Breast epithelium (tissue), 4 donors: ENCODE measurements around the gene SNTA1. TPM values are rescaled to one million over a fixed set of nuclear protein-coding genes. Genes with fewer than 3 reads are reported as not detected.

Experiments used
- DNase-seq, 2 donors: peaks; one replicate each; pipeline ENCODE4 v3.0.0-alpha.2; 2019; ENCODE audit warnings: low spot score in 2 of 2
- H3K27ac ChIP-seq, 2 donors: fragments of 200-600 bp; sonication (generic) in 1 of 2; one replicate each; pipeline ENCODE4 v1.5.1; 2016 to 2019; ENCODE audit warnings: mild to moderate bottlenecking in 1 of 2
- H3K27me3 ChIP-seq, 2 donors: fragments of 200-600 bp; sonication (generic) in 1 of 2; one replicate each; pipeline versions ENCODE4 v1.5.1 to v1.6.0; 2017 to 2019; ENCODE audit warnings: control low read depth in 1 of 2, mild to moderate bottlenecking in 1 of 2
- H3K36me3 ChIP-seq: fragments of 200-600 bp; one replicate; pipeline ENCODE4 v1.5.1; 2019
- H3K4me1 ChIP-seq, 2 donors: fragments of 200-600 bp; sonication (generic); one replicate each; pipeline ENCODE4 v1.5.1; 2016 to 2019; ENCODE audit warnings: control low read depth in 1 of 2
- H3K4me3 ChIP-seq, 3 donors: fragments of 200-600 bp; sonication (generic); 1 replicate in 2 of 3; 2 replicates in 1 of 3; pipeline ENCODE4 v1.5.1; 2016 to 2019; ENCODE audit warnings: mild to moderate bottlenecking in 3 of 3, moderate library complexity in 2 of 3
- H3K9me3 ChIP-seq, 2 donors: fragments of 200-600 bp; sonication (generic) in 1 of 2; one replicate each; pipeline ENCODE4 v1.5.1; 2016 to 2019; ENCODE audit warnings: control low read depth in 1 of 2
- POLR2A ChIP-seq: fragments of 450-650 bp; IDR thresholded peaks from one replicate; pipeline ENCODE4 v1.6.1; 2016; ENCODE audit warnings: antibody characterized with exemption, mild to moderate bottlenecking, moderate library complexity
- POLR2AphosphoS5 ChIP-seq, 3 donors: sonication (generic); formaldehyde crosslinking; IDR thresholded peaks; one replicate each; pipeline ENCODE4 v1.6.1; 2017; ENCODE audit warnings: antibody characterized with exemption in 3 of 3
- intact Hi-C: fragments of 100-400 bp; cut with DNase I; formaldehyde crosslinking; loops from one replicate; pipeline ENCODE4 v1.15.1; 2023; ENCODE audit warnings: low total_unique reads
- total RNA-seq, 3 donors: library from RNA; depleted of rRNA; stranded (reverse); fragments of >200 nt; gene quantifications; one replicate each; pipeline ENCODE4 v1.1.0, GENCODE V29; 2016
- TF ChIP-seq, protein P1 (sequence below), 3 donors: fragments of 450-650 bp; IDR thresholded peaks; one replicate each; pipeline ENCODE4 v1.5.1; 2016 to 2017; ENCODE audit warnings: antibody characterized with exemption in 3 of 3, mild to moderate bottlenecking in 3 of 3, moderate library complexity in 3 of 3

Gene SNTA1
- total RNA-seq, 3 donors from 2014 or later, result 19.3 to 121 (median 21.1) TPM

DNA sequence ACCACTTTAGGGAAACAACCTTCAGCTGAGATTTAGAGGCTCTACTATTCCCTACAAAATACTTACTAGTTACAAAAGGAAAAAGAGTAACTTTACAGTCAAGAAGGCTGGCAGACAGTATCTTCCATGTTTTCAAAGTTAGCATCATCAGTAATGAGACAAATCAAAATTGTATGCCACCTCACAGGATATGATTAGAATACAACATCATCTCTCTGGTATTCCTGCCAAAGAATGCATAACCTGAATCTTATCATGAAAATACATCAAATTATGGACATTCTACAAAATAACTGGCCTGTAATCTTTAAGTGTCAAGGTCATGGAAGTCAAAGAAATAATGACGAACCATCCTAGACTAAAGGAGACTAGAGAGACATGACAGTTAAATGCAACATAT, 80.7 kb downstream of the SNTA1 start:
- no peaks in the 10 kb centered on the region for H3K27me3 ChIP-seq
- TF ChIP-seq POLR2AphosphoS5 (IDR thresholded peaks at IDR 0.05) (no peak), POLR2A (no peak)
- TF ChIP-seq, protein P1, sequence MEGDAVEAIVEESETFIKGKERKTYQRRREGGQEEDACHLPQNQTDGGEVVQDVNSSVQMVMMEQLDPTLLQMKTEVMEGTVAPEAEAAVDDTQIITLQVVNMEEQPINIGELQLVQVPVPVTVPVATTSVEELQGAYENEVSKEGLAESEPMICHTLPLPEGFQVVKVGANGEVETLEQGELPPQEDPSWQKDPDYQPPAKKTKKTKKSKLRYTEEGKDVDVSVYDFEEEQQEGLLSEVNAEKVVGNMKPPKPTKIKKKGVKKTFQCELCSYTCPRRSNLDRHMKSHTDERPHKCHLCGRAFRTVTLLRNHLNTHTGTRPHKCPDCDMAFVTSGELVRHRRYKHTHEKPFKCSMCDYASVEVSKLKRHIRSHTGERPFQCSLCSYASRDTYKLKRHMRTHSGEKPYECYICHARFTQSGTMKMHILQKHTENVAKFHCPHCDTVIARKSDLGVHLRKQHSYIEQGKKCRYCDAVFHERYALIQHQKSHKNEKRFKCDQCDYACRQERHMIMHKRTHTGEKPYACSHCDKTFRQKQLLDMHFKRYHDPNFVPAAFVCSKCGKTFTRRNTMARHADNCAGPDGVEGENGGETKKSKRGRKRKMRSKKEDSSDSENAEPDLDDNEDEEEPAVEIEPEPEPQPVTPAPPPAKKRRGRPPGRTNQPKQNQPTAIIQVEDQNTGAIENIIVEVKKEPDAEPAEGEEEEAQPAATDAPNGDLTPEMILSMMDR (IDR thresholded peaks at IDR 0.05), result no peak
- intact Hi-C loops, result no loop called here
- H3K4me1 ChIP-seq, result no peaks in the 10 kb centered on the region
- H3K27ac ChIP-seq, result no peak overlapping the region
- no peaks in the 10 kb centered on the region for H3K9me3 ChIP-seq
- no peak for DNase-seq
- H3K4me3 ChIP-seq, result no peak overlapping the region
- H3K36me3 ChIP-seq, result peaks cover 8% of the 10 kb centered on the region

DNA sequence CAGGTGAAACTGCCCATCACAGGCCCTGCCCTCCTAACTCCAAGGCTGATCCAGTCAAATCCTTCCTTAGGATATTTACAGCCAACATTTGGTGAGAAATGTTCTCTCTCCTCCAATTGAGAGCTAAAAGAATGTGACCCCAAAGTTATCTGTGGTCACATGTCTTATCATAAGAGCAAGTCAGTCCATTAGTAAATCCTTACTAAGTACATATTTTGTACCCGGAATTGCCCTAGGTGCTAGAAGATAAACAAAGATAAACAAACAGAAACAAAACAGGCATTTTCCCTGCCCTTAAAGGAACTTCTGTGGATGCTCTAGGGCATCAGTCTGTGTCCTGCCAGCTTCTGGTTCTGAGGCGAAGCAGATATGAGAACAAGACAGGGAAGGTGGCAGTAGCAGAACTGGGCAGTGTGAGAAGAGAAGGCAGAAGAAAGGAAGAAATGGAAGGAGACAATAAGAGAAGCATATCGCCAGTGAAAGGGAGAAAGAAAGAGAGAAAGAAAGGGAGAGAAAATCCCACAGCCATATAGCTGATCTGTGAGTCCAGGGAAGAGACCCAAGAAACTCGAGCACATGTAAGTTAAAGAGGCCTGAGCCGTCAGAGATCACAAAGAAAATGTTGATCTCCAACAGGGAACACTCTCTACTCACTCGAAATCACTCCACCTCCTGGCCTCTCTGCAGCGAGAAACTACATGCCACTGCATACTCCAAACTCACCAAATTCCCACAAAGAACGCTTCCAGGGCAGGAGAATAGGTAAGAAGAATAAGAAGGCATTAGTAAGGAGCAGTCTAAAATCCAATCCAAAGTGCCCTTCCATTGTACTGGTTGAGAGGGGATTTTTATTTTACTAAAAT, 83.9 kb downstream of the SNTA1 start:
- no peak for DNase-seq
- H3K4me1 ChIP-seq, result no peaks in the 10 kb centered on the region
- H3K4me3 ChIP-seq, result no peak overlapping the region
- intact Hi-C loops, result no loop called here
- H3K27ac ChIP-seq, result no peak overlapping the region
- no peak for TF ChIP-seq POLR2AphosphoS5 (IDR thresholded peaks at IDR 0.05)
- H3K27me3 ChIP-seq, result no peaks in the 10 kb centered on the region
- H3K36me3 ChIP-seq, result peaks cover 5% of the 10 kb centered on the region
- H3K9me3 ChIP-seq, result no peaks in the 10 kb centered on the region

Other genes with a start within 250 kb of the SNTA1 start
- gene BPIFA3, start 226.4 kb downstream of the SNTA1 start, total RNA-seq, result not detected
- not detected for gene BPIFA1, start 207.8 kb downstream of the SNTA1 start, total RNA-seq
- gene BPIFB1, start 160.5 kb downstream of the SNTA1 start, total RNA-seq, result 1 to 10 TPM in 1 of 3 donors, under 1 TPM in 1, not detected in 1; 0.66 to 1.0 TPM
- 10 to 100 TPM; 21.8 to 32.4 (median 29.4) TPM for gene CDK5RAP1, start 42.2 kb downstream of the SNTA1 start, total RNA-seq
- gene CBFA2T2, start 46.3 kb upstream of the SNTA1 start, total RNA-seq, result 10 to 100 TPM; 10.9 to 20.9 (median 17.0) TPM
- under 1 TPM; 0.16 to 0.33 (median 0.29) TPM for gene C20orf144, start 218.6 kb upstream of the SNTA1 start, total RNA-seq
- gene ACTL10, start 223.2 kb upstream of the SNTA1 start, total RNA-seq, result 1 to 10 TPM; 1.4 to 3.4 (median 2.6) TPM
- gene NECAB3, start 230.7 kb upstream of the SNTA1 start, total RNA-seq, result 10 to 100 TPM; 23.4 to 37.3 (median 28.5) TPM
- 1 to 10 TPM in 1 of 3 donors, under 1 TPM in 2; 0.33 to 2.2 (median 0.88) TPM for gene E2F1, start 242.6 kb upstream of the SNTA1 start, total RNA-seq